GM18520 (cell line): ENCODE results near the gene BTD.
"Not testable (repeated sequence)": the region's sequence is repeated elsewhere in the genome, so short reads cannot be mapped to it uniquely, and the experiment has no call there.

Experiments
- ATAC-seq: cut with Tn5 transposase; IDR thresholded peaks from one replicate; pipeline ENCODE4 v1.9.1; 2021; ENCODE audit not compliant: unreplicated experiment

Gene BTD

DNA sequence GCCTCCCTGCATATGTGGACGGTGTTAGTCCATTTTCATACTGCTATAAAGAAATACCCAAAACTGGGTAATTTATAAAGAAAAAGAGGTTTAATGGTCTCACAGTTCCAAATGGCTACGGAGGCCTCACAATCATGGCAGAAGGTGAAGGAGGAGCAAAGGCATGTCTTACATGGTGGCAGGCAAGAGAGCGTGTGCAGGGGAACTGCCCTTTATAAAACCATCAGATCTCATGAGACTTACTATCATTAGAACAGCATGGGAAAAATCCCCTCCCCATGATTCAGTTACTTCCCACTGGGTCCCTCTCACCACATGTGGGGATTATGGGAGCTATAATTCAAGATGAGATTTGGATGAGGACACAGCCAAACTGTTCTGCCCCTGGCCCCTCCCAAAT lies 1.3 kb downstream of the BTD start:
- ATAC-seq, result not testable (repeated sequence)

DNA sequence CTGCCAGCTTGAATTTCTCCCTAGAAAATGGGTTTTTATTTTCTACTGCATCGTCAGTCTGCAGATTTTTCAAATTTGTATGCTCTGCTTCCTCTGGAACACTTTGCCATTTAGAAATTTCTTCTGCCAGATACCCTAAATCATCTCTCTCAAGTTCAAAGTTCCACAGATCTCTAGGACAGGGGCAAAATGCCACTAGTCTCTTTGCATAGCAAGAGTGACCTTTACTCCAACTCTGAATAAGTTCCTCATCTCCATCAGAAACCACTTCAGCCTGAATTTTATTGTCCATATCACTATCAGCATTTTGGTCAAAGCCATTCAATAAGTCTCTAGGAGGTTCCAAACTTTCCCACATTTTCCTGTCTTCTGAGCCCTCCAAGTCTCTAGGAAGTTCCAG lies 3.0 kb downstream of the BTD start:
- not testable (repeated sequence) for ATAC-seq

DNA sequence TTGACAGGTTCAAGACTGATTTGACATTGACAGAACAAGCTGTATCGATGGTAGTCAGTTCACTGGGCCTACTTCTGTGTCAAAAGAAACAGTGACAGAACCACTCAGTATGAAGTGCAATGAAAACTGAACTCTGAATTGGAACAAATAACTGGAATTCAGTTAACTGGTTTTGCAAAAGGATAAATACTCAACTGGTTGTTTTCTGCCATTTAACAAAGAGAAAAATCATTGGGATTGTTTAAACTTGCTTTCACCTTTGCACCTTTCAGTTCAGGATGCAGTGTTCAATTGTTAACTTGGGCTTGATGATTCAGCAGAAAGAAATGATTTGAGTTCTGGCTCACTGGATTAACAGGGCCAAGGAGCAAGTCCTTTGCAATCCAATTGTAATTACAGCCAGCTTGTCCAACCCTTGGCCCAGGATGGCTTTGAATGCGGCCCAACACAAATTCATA lies 4.9 kb downstream of the BTD start:
- no peak for ATAC-seq

DNA sequence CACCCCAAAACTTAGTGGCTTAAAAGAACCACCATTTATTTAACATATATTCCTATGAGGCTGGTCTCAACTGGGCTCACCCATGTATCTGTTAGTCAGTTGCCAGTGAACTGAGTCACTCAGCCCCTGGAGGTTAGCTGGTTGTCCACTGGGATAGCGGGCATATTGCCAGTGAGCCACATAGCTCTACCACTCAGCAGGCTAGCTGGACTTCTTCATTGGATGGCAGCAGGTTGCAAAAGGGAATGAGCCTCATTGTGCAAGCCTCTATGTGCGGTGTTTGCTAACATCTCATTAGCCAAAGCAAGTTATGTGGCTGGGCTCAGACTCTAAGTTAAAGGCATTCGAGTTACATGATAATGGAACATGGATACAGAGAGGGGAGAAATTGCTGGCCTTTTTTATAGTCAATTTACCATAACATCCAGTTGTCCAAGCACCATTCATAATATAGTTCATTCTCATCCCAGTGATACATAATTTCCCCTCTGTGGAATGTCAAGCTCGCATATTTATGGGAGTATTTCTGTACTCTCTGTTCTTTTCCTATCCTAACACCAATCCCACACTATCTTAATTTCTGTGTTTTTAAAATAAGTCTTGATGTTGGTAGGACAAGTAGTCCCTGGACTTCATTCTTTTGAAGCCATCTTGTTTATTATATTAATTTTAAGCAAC lies 8.7 kb downstream of the BTD start:
- no peak for ATAC-seq

DNA sequence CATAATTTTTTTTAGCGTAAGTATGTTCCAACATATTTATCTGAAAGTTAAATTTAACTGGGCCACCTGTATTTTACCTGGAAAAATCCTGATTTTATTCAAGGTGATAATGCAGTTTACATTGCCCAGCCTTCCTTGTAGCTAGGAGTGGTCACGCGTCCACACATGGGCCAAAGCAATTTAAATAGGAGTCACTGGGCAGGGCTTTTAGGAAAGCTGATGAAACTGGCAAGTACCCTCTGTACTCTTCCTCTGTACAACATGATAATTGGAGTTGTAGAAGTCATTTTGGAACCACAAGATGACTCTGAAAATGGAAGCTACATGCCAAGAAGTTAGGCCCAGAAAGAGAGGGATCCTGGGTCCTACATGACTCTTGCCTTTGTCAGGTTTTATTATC lies 9.5 kb downstream of the BTD start:
- no peak for ATAC-seq

- ATAC-seq, result no peak
Measured at GRCh38 chr3:15612001-15612400, 10.5 kb downstream of the BTD start.

GRCh38 chr3:15614958-15615357 lies 13.4 kb downstream of the BTD start:
- ATAC-seq, result no peak

DNA sequence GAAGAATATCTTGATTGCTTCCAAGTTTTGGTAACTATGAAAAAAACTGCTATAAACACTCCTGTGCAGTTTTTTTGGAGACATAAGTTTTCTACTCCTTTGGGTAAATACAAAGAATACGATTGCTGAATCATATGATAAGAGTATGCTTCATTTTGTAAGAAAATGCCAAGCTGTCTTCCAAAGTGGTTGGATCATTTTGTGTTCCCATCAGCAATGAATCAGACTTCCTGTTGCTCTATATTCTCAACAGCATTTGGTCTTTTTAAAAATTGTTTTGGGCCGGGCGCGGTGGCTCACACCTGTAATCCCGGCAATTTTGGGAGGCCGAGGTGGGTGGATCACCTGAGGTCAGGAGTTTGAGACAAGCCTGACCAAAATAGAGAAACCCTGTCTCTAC lies 14.5 kb downstream of the BTD start:
- ATAC-seq, result no peak

GRCh38 chr3:15619659-15620464 lies 18.3 kb downstream of the BTD start:
- ATAC-seq, result not testable (repeated sequence)

GRCh38 chr3:15623535-15624440 lies 22.2 kb downstream of the BTD start:
- no peak for ATAC-seq

GRCh38 chr3:15628967-15629366 lies 27.4 kb downstream of the BTD start:
- ATAC-seq, result no peak

DNA sequence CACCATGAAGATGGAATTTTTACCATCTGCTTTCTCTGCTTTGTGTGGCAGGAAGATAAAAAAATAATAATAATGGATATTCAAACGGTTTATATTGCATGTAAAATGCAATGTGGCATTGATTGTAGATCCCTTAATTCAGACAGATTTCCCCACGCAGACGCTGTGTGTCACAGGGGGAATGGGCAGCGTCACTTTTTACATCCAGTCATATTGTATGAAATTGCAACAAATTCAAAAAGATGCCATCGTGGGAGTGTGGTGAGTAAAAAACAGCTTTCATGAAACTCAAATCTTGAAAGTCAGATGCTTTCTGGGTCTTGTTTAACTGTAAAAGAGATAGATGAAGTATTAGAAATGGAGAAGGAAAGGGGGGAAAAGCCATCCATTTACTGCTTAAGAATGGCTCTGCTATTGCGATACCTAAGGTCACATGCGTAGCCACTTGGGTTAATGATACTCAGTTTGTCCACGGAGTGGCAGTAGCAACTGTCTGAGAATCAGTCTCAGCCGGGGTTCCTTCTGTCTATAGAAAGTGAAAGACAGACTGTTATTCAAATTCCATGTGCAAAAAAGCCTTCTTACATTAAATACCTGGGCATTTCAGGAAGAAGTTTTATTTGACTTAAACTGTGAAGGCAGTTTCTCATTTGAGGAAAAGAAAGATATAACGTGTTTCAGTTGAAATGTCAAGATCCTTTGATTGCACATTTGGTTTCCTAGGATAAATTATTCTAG lies 28.5 kb downstream of the BTD start:
- peak; percentile 92 for ATAC-seq

- ATAC-seq, result no peak
Measured at GRCh38 chr3:15630646-15631350, 29.3 kb downstream of the BTD start.

GRCh38 chr3:15631426-15632211 lies 30.1 kb downstream of the BTD start:
- ATAC-seq, result no peak

DNA sequence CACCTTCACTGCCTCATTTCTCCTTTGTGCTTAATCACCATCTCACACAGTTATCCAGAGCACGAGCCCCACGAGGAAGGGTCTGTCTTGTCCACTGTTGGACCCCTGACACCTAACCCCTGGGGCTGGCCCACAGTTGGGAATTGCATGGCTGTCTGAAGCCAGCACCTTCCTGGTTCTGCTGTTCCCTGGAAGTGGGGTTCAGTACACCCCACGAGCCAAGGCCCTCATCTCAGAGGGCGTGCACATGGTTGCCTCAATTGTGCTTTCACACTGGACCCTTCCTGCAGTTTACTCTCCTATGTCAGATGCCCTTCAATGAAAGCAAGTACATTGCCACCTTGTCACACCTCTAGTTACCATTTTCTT lies 30.7 kb downstream of the BTD start:
- no peak for ATAC-seq

DNA sequence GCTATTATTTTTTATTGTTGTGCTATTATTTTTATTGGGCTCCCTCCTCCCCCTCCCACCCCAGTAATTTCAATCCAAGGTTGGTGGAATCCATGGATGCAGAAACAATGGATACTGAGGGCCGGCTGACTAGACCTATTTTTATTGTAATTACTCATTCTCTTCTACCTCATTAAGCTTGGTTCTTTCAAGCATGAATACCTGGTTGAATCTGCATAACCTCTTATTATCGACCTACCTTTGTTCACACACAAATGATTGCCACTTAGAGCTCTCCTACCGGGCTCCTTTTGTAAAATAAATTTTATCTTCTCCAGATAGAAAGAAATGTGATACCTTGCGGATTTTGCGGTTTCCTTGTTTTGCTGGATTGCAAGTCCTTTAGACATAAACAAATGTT lies 31.6 kb downstream of the BTD start:
- no peak for ATAC-seq

GRCh38 chr3:15633766-15634598 lies 32.4 kb downstream of the BTD start:
- no peak for ATAC-seq

GRCh38 chr3:15634671-15635070 lies 33.1 kb downstream of the BTD start:
- ATAC-seq, result no peak
